ENCODE data around the gene ARSG.
A peak's percentile ranks its signal among the peaks of the same experiment; 100 is the strongest.
"Not testable (repeated sequence)": the region's sequence is repeated elsewhere in the genome, so short reads cannot be mapped to it uniquely, and the experiment has no call there.

ARSG gene

GRCh38 chr17:68290955-68291835 is at the start of gene ARSG, which contains the start of gene SLC16A6:
Gene ARSG (plus strand): TSS chr17:68291495. CDS start chr17:68307494, 15,999 bp downstream.
Gene SLC16A6 (minus strand): TSS chr17:68291127. CDS start chr17:68278320, 12,807 bp downstream.
- DNase-seq (ENCODE audit: low spot score), result peak; percentile 78

- peak; percentile 33 for DNase-seq (ENCODE audit: low spot score)
Observed at GRCh38 chr17:68246271-68247028, 44.8 kb upstream of the ARSG start.

DNA sequence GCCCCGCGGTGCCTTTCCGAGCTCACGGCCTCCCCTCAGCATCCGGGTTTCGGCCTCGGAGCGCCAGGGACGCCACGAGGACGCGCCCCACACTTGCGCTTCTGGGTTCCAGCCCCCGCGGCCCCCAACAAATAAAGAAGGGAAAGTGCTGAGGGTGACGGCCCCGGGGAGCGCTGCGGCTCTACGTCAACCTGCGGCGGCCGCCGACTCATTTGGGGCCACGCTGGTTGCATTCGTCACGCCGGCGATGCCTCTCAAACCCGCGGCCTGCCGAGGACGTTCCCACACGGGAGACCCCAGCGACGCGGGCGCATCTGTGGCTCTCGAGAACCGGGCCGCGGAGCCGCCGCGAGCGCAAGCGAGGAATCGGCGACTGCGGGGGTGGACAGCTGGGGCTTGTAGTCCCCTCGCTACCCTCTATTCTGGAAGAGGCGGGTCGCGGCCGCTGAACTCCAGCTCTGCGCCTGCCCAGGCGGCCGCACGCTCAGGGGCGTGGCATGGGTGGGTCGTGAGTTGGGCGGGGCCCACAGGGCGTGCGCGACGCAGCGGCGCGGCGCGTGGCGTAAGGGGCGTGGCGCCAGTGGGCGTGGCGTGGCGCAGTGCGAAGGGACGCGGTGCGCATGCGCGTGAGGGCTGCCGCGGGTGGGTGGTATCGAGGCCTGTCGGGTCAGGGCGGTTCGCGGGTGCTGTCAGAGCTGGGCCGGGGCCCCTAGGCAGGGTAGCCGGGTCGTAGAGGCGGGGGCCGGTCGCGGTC is 43.7 kb upstream of the ARSG start, which contains the start of gene AMZ2:
AMZ2 (plus strand) TSS at position 599 of the 754 bp plus-strand sequence. CDS start 2,145 bp downstream, outside the sequence.
- DNase-seq (ENCODE audit: low spot score), result peak; percentile 85

DNA sequence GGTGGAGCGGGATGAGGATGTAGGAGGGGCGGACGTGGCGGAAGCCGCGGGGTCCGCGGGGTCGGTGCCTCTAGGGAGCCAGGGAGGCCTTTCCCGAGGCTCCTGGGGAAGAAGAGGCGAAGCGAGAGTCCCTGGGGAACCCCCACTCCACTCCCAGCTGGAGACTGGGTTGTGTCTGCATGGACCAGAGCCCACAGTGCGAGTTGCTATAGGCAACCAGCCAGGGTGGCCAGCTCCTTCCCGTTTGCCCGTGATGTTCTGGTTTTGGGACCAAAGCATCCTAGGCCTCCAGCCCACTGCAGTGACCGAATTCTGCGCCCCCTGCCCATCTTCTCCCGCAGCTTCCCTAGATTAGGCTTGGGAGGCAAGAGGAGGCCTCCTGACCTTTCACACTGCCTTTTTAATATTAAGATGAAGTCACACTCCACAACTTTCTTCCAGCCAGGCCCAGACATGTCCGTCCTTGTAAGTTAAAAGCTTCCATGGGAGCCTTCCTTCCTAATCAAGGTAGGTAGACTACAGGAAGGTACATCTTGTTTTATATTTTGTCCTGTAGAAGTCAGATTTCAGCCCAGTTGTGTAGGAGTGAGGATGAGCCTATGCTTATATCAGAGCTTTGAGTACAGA is 43.0 kb upstream of the ARSG start:
- DNase-seq (ENCODE audit: low spot score), result peak; percentile 43

- peak; percentile 58 for DNase-seq (ENCODE audit: low spot score)
Observed at GRCh38 chr17:68248891-68249290, 42.4 kb upstream of the ARSG start.

DNA sequence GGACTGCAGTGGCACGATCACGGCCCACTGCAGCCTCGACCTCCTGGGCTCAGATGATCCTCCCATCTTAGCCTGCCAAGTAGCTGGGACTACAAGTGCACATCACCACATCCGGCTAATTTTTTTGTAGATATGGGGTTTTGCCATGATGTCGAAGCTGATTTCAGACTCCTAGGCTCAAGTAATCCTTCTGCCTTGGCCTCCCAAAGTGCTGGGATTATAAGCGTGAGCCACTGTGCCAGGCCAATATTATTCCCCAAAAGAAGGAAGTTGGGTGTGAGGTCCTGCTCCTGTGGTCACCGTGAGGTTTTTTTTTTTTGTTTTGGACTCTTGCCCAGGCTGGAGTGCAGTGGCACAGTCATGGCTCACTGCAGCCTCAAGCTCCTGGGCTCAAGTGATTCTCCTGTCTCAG is 41.9 kb upstream of the ARSG start:
- no peak for DNase-seq (ENCODE audit: low spot score)

- not testable (repeated sequence) for DNase-seq (ENCODE audit: low spot score)
Observed at GRCh38 chr17:68253426-68253825, 37.9 kb upstream of the ARSG start.

DNA sequence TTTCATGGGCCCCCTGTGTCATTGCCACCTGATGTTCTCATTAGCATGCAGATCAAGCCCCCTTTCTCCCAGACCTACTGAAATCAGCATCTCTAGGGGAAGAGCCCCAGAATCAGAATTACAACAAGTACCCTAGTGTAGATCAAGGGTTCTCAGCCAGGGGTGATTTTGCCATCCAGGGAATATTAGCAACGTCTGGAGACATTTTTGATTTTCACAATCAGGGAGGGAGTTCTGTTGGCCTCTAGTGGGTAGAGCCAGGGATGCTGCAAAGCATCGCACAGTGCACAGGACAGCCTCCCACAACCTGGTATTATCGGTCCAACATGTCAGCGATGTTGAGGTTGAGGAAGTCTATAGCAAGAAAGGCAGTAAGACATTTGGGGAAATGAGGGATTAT is 36.1 kb upstream of the ARSG start:
- no peak for DNase-seq (ENCODE audit: low spot score)

GRCh38 chr17:68255731-68256538 is 35.4 kb upstream of the ARSG start:
- DNase-seq (ENCODE audit: low spot score), result no peak

- not testable (repeated sequence) for DNase-seq (ENCODE audit: low spot score)
Observed at GRCh38 chr17:68256701-68257100, 34.6 kb upstream of the ARSG start.

- peak; percentile 50 for DNase-seq (ENCODE audit: low spot score)
Observed at GRCh38 chr17:68257934-68258333, 33.4 kb upstream of the ARSG start.

DNA sequence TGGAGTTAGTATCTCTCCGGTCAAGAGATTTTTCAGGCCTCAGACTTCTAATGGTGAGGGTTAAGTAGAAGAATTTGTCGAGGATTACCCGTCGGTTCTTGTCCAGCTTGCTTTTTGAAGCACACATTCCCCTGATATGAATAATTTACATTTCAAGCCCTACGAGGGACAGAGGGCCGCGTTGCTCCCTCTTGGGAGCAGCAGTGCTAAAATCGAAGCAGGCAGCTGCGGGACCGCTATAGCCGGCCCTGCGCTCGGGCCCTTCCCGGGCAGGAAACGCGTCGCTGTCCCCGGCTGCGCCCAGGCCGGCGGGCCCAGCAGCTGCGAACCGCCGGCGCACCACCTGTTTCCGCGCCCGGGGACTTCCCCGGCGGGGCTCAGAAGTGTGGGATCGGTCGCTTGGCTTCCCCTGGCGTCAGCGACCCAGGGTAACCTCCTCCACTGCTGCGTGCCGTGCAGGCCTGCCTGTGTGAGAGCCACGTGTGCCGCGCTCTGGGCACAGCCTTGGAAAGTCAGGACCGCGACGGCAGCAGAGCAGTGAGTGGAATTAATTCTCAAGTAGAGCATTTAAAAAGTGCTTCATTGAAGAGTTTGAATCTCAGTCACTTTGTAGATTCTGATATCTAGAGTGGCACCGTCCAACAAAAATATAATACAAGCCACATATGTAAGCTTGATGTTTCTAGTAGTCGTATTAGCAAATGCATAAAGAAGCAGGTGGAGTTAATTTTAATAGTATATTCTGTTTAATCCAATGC is 32.2 kb upstream of the ARSG start:
- peak; percentile 31 for DNase-seq (ENCODE audit: low spot score)

- DNase-seq (ENCODE audit: low spot score), result peak; percentile 61
Observed at GRCh38 chr17:68259648-68259951, 31.7 kb upstream of the ARSG start.

GRCh38 chr17:68260051-68260762 is 31.1 kb upstream of the ARSG start:
- no peak for DNase-seq (ENCODE audit: low spot score)

- not testable (repeated sequence) for DNase-seq (ENCODE audit: low spot score)
Observed at GRCh38 chr17:68262467-68262866, 28.8 kb upstream of the ARSG start.

DNA sequence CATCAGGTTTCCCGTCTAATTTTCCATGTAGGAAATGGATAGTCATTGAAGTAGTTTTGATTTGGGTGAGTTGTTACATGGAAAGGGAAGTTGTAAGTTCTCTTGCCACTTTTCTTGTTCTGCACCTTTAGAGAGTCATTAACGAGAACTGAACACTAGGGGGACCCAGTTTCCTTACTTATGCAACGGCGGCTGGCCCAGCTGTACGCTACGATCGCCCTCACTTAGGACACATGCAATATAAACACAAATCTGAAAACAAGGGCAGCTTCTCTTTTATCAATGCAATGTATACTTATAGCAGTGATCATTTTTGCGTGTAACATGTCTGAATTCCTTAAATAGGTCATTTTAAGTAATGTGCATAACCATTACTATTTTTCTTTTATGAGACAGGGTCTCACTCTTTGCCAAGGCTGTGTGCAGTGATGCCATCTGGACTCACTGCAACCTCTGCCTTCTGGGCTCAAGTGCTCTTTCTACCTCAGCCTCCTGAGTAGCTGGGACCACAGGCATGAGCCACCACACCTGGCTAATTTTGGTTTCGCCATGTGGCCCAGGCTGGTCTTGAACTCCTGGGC is 28.1 kb upstream of the ARSG start:
- peak; percentile 31 for DNase-seq (ENCODE audit: low spot score)

DNA sequence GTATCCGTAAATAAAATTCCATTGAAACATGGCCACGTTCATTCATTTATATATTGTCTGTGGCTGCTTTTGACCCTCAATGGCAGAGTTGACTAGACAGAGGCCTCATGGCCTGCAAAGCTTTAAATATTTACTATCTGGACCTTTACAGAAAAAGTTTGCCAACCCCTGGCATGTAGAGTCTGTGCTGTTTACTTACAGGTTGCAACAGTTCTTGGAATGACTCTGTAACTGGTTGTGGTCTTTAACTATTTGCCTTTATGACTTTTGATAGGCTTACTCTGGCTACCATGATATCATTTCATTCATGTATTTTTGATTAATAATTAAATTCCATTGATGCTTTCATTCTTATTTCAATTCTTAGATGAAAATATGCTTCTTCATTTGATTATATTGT is 25.5 kb upstream of the ARSG start:
- not testable (repeated sequence) for DNase-seq (ENCODE audit: low spot score)

- DNase-seq (ENCODE audit: low spot score), result no peak
Observed at GRCh38 chr17:68273722-68274121, 17.6 kb upstream of the ARSG start.

GRCh38 chr17:68276339-68276738 is 15.0 kb upstream of the ARSG start:
- DNase-seq (ENCODE audit: low spot score), result not testable (repeated sequence)

Measured in RKO (cell line).